LNCaP clone FGC (cell line): ENCODE data around the gene ATRX.
"Not testable (repeated sequence)": the region's sequence is repeated elsewhere in the genome, so short reads cannot be mapped to it uniquely, and the experiment has no call there.

Source experiments
- DNase-seq: peaks from one replicate; pipeline ENCODE4 v3.0.0-alpha.2; 2011; ENCODE audit warnings: low read depth
- H3K4me3 ChIP-seq: 2 replicates; pipeline ENCODE4 v1.5.1; 2011; ENCODE audit warnings: mild to moderate bottlenecking, low read depth, low read length, control low read depth
- CTCF ChIP-seq: IDR thresholded peaks from 2 replicates; pipeline ENCODE4 v1.5.1; 2012; ENCODE audit warnings: mild to moderate bottlenecking; ENCODE audit not compliant: control insufficient read depth, insufficient read depth; ENCODE audit errors: extremely low read depth

ATRX gene

DNA sequence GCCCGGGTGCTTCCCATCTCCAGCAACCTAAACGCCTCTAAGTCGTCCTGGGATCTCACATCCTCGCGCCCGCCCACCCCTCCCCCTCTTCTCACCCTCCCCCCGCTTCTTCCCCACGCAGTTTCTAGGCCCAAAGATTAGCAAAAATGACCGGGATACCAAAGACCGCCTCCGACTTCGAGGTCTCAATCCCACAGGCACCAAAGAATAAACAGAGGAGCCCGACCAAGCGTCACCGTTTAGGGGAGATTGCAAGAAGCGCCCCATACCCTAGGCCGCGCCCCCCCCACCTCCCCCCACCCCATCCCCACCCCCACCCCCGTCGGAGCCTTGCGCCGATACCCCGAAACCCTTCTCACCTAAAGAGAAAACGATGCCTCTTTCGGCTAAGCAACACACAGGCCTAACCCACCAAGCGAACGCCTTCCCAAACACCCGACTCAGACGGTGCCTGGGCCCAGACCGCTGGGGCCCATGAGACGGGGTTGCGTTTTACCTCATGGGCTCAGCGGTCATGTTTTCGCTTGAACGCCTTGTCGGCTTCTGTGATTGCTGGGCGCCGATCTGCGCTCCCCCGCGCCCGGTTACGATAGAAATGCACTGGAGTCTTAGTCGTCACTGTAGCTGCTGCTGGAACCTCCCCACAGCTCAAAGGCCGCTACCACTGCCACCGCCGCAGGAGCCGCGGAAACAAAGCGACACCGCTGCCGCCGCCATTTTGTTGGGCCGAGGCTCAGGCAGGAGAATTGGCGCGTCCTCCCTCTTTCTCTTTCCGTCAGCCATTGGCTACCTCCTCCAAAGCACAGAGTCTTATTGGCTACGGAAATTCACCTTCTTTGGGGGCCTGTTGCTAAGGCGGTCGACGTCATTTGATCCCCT, at the start of gene ATRX:
Gene ATRX, minus strand, starts transcription at position 731 of the 879 bp plus-strand sequence. Its CDS starts 215 bp downstream, at position 516.
- peak; percentile 38 for DNase-seq
- H3K4me3 ChIP-seq, result peak within 1 kb of the TSS; percentile 68
- no peak for TF ChIP-seq CTCF

DNA sequence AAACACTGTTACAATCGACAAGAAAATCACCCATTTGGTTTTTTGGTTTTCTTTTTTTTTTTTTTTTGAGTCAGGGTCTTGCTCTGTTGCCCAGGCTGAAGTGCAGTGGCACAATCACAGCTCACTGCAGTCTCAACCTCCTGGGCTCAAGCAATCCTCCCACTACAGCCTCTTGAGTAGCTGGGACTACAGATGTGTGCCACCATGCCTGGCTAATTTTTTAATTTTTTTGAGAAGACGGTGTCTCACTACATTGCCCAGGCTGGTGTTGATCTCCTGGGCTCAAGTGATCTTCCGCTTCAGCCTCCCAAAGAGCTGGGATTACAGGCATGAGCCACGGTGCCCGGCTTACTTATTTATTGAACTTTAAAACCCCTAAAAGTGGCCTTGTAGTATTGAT, 45.5 kb upstream of the ATRX start:
- DNase-seq, H3K4me3 ChIP-seq: not testable (repeated sequence)

- DNase-seq, H3K4me3 ChIP-seq: not testable (repeated sequence)
Measured at GRCh38 chrX:77821989-77822388, 36.0 kb upstream of the ATRX start.

DNA sequence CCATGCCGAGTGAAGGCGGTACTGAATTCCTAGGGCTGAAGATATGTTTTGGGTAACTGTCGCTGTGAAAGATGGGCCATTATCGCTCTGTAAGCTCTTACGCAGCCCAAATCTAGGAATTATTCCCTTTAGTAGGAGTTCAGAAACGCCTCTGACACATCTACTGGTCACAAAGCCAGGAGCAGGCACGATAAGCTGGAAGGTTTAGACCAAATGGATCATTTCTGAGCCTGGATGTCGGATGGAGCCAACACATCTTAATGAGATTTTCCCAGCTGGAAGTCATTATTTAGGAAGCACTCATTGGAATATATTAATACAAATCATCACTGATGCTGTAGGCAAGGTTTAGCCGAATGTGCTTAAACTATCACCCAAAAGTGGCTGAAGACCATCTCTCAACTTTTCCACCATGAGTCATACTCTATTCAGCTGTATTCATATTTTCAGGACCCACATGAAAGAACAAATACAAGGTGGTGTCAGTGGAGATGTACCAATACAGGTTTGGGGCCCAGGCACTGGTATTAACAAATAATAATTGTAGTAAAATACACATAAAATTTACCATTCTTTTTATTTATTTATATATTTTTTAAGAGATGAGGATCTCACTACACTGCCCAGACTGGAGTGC, 34.2 kb upstream of the ATRX start:
- no peak for DNase-seq
- H3K4me3 ChIP-seq, result no peak overlapping the region
- TF ChIP-seq CTCF, result no peak

DNA sequence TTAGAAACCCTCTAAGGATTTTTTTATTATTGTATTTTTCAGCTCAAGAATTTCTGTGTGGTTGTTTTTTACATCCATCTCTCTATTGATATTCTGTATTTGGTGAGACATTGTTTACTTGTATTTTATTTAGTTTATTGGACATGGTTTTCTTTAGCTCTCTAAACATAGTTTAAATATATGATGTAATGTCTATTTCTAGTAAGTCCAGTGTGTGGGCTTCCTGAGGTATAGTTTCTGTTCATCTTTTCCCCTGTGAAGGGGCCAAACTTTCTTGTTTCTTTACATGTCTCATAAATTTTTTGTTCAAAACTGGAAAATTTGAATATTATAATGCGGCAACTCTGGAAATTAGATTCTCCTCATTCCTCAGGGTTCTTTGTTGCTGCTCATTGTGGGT, 28.2 kb upstream of the ATRX start:
- TF ChIP-seq CTCF, result no peak
- H3K4me3 ChIP-seq, result no peak overlapping the region
- DNase-seq, result no peak

GRCh38 chrX:77802201-77802600, 16.2 kb upstream of the ATRX start:
- TF ChIP-seq CTCF, result no peak
- no peak for DNase-seq
- no peak overlapping the region for H3K4me3 ChIP-seq

DNA sequence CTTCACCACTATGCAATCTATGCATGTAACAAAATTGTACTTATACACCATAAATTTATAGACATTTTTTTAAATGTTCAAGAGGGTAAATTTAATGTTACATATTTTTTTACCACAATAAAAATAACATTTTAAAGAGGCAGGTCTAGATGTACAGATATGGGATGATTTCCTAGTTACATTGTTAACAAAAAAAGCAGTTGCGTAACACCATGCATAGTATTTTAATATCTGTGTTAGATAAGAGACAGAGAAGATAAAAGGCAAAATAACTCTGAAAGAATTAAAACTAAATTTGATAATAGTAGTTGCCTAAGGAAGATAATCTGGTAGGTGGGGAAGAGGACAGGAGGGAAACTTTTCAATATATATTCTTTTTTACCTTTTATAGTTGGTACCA, 9.1 kb upstream of the ATRX start:
- TF ChIP-seq CTCF, result no peak
- H3K4me3 ChIP-seq, result no peak overlapping the region
- no peak for DNase-seq

DNA sequence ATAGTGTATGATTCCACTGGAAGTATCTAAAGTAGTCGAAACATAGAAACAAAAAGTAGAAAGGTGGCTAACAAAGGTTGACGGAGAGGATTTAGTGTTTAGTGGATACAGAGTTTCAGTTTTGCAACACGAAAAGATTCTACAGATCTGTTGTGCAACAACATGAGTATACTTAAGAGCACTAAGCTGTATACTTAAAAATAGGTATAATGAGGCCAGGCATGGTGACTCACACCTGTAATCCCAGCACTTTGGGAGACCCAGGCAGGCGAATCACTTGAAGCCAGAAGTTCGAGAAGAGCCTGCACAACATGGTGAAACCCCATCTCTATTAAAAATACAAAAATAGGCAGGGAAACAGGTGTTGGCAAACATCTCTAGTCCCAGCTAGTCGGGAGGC, 7.9 kb upstream of the ATRX start:
- DNase-seq, result no peak
- no peak overlapping the region for H3K4me3 ChIP-seq
- no peak for TF ChIP-seq CTCF
